Measurements from ENCODE around the gene LRRN2. TPM values are rescaled to one million over a fixed set of nuclear protein-coding genes. Genes with fewer than 3 reads are reported as not detected.

The LRRN2 gene
- total and polyA plus RNA-seq, 2 of the 8 experiments (the other 6 are each of a cell fraction or from before 2014, with no cell fraction given): 1.8 to 2.3 TPM

DNA sequence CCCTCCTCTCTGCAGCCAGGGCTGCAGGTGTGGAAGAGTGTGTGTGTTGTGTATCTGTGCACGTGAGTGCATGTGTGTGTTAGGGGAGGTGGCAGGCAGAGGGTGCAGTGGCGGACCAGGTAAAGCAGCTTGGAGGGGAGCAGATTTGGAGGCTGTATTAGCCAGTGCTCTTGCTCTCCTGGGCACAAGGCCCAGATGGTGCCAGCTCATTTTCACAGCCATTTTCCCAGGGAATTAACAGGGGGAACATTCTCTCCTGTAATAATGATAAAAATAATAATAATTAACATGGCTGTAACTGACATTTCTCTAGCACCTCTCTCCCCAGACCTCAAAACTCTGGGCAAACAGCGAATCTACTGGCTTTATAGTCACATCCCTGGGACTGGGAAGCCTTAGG lies 43.6 kb downstream of the LRRN2 start (continued):
- TF ChIP-seq, protein P1, sequence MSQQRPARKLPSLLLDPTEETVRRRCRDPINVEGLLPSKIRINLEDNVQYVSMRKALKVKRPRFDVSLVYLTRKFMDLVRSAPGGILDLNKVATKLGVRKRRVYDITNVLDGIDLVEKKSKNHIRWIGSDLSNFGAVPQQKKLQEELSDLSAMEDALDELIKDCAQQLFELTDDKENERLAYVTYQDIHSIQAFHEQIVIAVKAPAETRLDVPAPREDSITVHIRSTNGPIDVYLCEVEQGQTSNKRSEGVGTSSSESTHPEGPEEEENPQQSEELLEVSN (IDR thresholded peaks at IDR 0.05): no peak
- TF ChIP-seq RXRA (IDR thresholded peaks at IDR 0.05; ENCODE audit: insufficient read depth, low read depth, low read length): no peak
- no peak for TF ChIP-seq SP4 (IDR thresholded peaks at IDR 0.05; ENCODE audit: low read length)
- no peak for TF ChIP-seq POLR2AphosphoS5 (IDR thresholded peaks at IDR 0.05; ENCODE audit: low read depth, low read length)
- no peak for TF ChIP-seq SP1 (IDR thresholded peaks at IDR 0.05; ENCODE audit: low read depth, low read length)
